CD4-positive, alpha-beta memory T cell (primary cell): ENCODE results near the gene RNF149. TPM values are rescaled to one million over a fixed set of nuclear protein-coding genes. Genes with fewer than 3 reads are reported as not detected.

Experiments used
- CTCF ChIA-PET: fragments of 350-600 bp; sonication (Branson Sonifier 250); formaldehyde crosslinking; loops from one replicate; lab custom pipeline; 2021; ENCODE audit warnings: inconsistent platforms; ENCODE audit not compliant: partially characterized antibody; lab: Charles Lee
- POLR2A ChIA-PET: fragments of 350-600 bp; sonication (Branson Sonifier 250); formaldehyde crosslinking; loops from one replicate; lab custom pipeline; 2021; ENCODE audit not compliant: partially characterized antibody; lab: Charles Lee
- DNase-seq, 5 donors: peaks; one replicate each; pipeline versions ENCODE4 v3.0.0 to v3.0.0-alpha.2; 2020 to 2022; ENCODE audit warnings: mixed read lengths in 1 of 5
- H3K27ac ChIP-seq: one replicate; pipeline ENCODE4 v1.7.0; 2013; ENCODE audit warnings: low read depth, low read length
- H3K27me3 ChIP-seq: 2 replicates; pipeline ENCODE4 v1.7.0; 2013; ENCODE audit warnings: mild to moderate bottlenecking, low read length, moderate library complexity; ENCODE audit not compliant: insufficient read depth
- H3K36me3 ChIP-seq: 2 replicates; pipeline ENCODE4 v1.7.0; 2013; ENCODE audit warnings: mild to moderate bottlenecking, low read length, moderate library complexity; ENCODE audit not compliant: insufficient read depth
- H3K4me1 ChIP-seq: 2 replicates; pipeline ENCODE4 v1.7.0; 2013; ENCODE audit warnings: mild to moderate bottlenecking, low read length, moderate library complexity; ENCODE audit not compliant: insufficient read depth
- H3K4me3 ChIP-seq, 2 donors: one replicate each; pipeline ENCODE4 v1.7.0; 2013; ENCODE audit warnings: low read length in 2 of 2, mild to moderate bottlenecking in 1 of 2
- H3K9me3 ChIP-seq, 2 donors: one replicate each; pipeline ENCODE4 v1.7.0; 2013; ENCODE audit warnings: low read length in 2 of 2, control low read depth in 1 of 2; ENCODE audit not compliant: control insufficient read depth in 1 of 2
- H3K27ac Mint-ChIP-seq, 7 donors: one replicate each; pipeline ENCODE4 v1.8.0; 2020 to 2021; ENCODE audit warnings: mixed read lengths in 7 of 7, mild to moderate bottlenecking in 6 of 7, inconsistent platforms in 3 of 7, moderate library complexity in 3 of 7
- H3K27me3 Mint-ChIP-seq, 2 donors: one replicate each; pipeline ENCODE4 v1.8.0; 2020 to 2021; ENCODE audit warnings: mixed read lengths in 2 of 2
- H3K36me3 Mint-ChIP-seq, 2 donors: one replicate each; pipeline ENCODE4 v1.8.0; 2020 to 2021; ENCODE audit warnings: mixed read lengths in 2 of 2, inconsistent platforms in 1 of 2, mild to moderate bottlenecking in 1 of 2
- H3K4me1 Mint-ChIP-seq, 4 donors: one replicate each; pipeline ENCODE4 v1.8.0; 2020 to 2021; ENCODE audit warnings: mixed read lengths in 4 of 4, mild to moderate bottlenecking in 1 of 4
- H3K4me3 Mint-ChIP-seq, 8 donors: one replicate each; pipeline ENCODE4 v1.8.0; 2020 to 2021; ENCODE audit warnings: mixed read lengths in 8 of 8, mild to moderate bottlenecking in 7 of 8, moderate library complexity in 6 of 8, inconsistent platforms in 3 of 8
- H3K9me3 Mint-ChIP-seq, 8 donors: one replicate each; pipeline ENCODE4 v1.8.0; 2020 to 2021; ENCODE audit warnings: mixed read lengths in 8 of 8, mild to moderate bottlenecking in 5 of 8, inconsistent platforms in 3 of 8, moderate library complexity in 1 of 8
- intact Hi-C: fragments of 100-400 bp; cut with micrococcal nuclease; formaldehyde crosslinking; loops from one replicate; pipeline ENCODE4 v1.15.1; 2023
- polyA plus RNA-seq, 2 donors: library from polyadenylated mRNA; unstranded; fragments of 300-500 nt; fragmentation: Illumina TruSeq; gene quantifications; one replicate each; pipeline ENCODE4 v1.2.3, GENCODE V29; 2021
- total RNA-seq, 2 experiments: library from RNA; stranded (reverse); gene quantifications; one replicate each; pipeline ENCODE4 v1.2.3, GENCODE V29; 2021

The RNF149 gene
- total and polyA plus RNA-seq, 4 experiments from 2014 or later, result 67.6 to 154 (median 116) TPM

GRCh38 chr2:101278925-101279324, 29.6 kb downstream of the RNF149 start:
- no peak overlapping the region for H3K27ac ChIP-seq
- no peaks in the 10 kb centered on the region for H3K9me3 ChIP-seq
- intact Hi-C loops, result no loop called here
- peak overlapping the region; percentile 8 to 81 (median 66) for H3K27ac Mint-ChIP-seq
- H3K36me3 Mint-ChIP-seq, result peaks cover 50 to 74% of the 10 kb centered on the region in 2 donors
- H3K9me3 Mint-ChIP-seq, result no peaks in the 10 kb centered on the region
- CTCF ChIA-PET, result no interaction called here
- peaks cover 22 to 34% (median 30%) of the 10 kb centered on the region in 4 donors for H3K4me1 Mint-ChIP-seq
- no peak overlapping the region for H3K4me3 ChIP-seq
- no peak overlapping the region for H3K4me3 Mint-ChIP-seq
- H3K36me3 ChIP-seq, result peaks cover 60% of the 10 kb centered on the region
- H3K4me1 ChIP-seq, result peaks cover 4% of the 10 kb centered on the region
- POLR2A ChIA-PET, result no interaction called here
- DNase-seq, result no peak
- H3K27me3 ChIP-seq, result no peaks in the 10 kb centered on the region
- H3K27me3 Mint-ChIP-seq, result no peaks in the 10 kb centered on the region

GRCh38 chr2:101277111-101277510, 31.4 kb downstream of the RNF149 start:
- peaks cover 63% of the 10 kb centered on the region for H3K36me3 ChIP-seq
- intact Hi-C loops, result no loop called here
- H3K4me3 ChIP-seq, result no peak overlapping the region
- no peaks in the 10 kb centered on the region for H3K27me3 ChIP-seq
- H3K9me3 ChIP-seq, result no peaks in the 10 kb centered on the region
- H3K9me3 Mint-ChIP-seq, result no peaks in the 10 kb centered on the region
- H3K27ac Mint-ChIP-seq, result no peak overlapping the region
- no peak overlapping the region for H3K27ac ChIP-seq
- H3K4me1 ChIP-seq, result peaks cover 20% of the 10 kb centered on the region
- DNase-seq, result no peak
- H3K27me3 Mint-ChIP-seq, result no peaks in the 10 kb centered on the region
- no peak overlapping the region for H3K4me3 Mint-ChIP-seq
- ChIA-PET POLR2A (interaction anchor here (1.1 to 1.4 kb wide), 2 partner anchors 30 to 32 kb away, joined by 3 to 4 read pairs; partner anchors contain the start of gene RNF149), CTCF (no interaction called here)
- H3K4me1 Mint-ChIP-seq, result peaks cover 20 to 36% (median 30%) of the 10 kb centered on the region in 4 donors
- H3K36me3 Mint-ChIP-seq, result peaks cover 42 to 72% of the 10 kb centered on the region in 2 donors

- H3K4me3 Mint-ChIP-seq, result no peak overlapping the region
- POLR2A ChIA-PET, result interaction anchor here (1.2 kb wide), 1 partner anchor 8 kb away, joined by 3 read pairs; no protein-coding TSS in a partner anchor
Measured at GRCh38 chr2:101274142-101274541, 34.4 kb downstream of the RNF149 start.

GRCh38 chr2:101273056-101273455, 35.4 kb downstream of the RNF149 start:
- Histone ChIP-seq H3K4me3 (no peak overlapping the region), H3K36me3 (peaks cover 74% of the 10 kb centered on the region), H3K27ac (no peak overlapping the region), H3K27me3 (no peaks in the 10 kb centered on the region), H3K4me1 (peaks cover 23% of the 10 kb centered on the region), H3K9me3 (no peaks in the 10 kb centered on the region)
- intact Hi-C loops, result loop anchor here (5.0 kb wide), 1 partner anchor 34 kb away; the partner anchor contains the start of gene RNF149
- DNase-seq, result no peak
- Mint-ChIP-seq H3K4me1 (peaks cover 21 to 27% (median 23%) of the 10 kb centered on the region in 4 donors), H3K4me3 (peak overlapping the region in 3 of 8 donors; percentile 13 to 35 (median 15)), H3K9me3 (no peaks in the 10 kb centered on the region), H3K27me3 (no peaks in the 10 kb centered on the region), H3K27ac (peak overlapping the region in 6 of 7 donors; percentile 2 to 85 (median 51)), H3K36me3 (peaks cover 42 to 74% of the 10 kb centered on the region in 2 donors)
- ChIA-PET POLR2A (interaction anchor here (1.1 to 1.2 kb wide), 2 partner anchors 9 to 19 kb away, joined by 3 to 4 read pairs; no protein-coding TSS in a partner anchor), CTCF (no interaction called here)

More at GRCh38 chr2:101274142-101274541, 34.4 kb downstream of the RNF149 start:
- intact Hi-C loops, result loop anchor here (5.0 kb wide), 1 partner anchor 33 kb away; the partner anchor contains the start of gene RNF149
- Mint-ChIP-seq H3K27me3 (no peaks in the 10 kb centered on the region), H3K9me3 (no peaks in the 10 kb centered on the region), H3K36me3 (peaks cover 35 to 73% of the 10 kb centered on the region in 2 donors), H3K4me1 (peaks cover 23 to 34% (median 25%) of the 10 kb centered on the region in 4 donors), H3K27ac (peak overlapping the region in 6 of 7 donors; percentile 1 to 85 (median 28))
- no peak for DNase-seq
- Histone ChIP-seq H3K9me3 (no peaks in the 10 kb centered on the region), H3K4me1 (peaks cover 23% of the 10 kb centered on the region), H3K4me3 (no peak overlapping the region), H3K27me3 (no peaks in the 10 kb centered on the region), H3K36me3 (peaks cover 70% of the 10 kb centered on the region), H3K27ac (no peak overlapping the region)
- CTCF ChIA-PET, result interaction anchor here (0.7 kb wide), 1 partner anchor 262 kb away, joined by 3 read pairs; no protein-coding TSS in a partner anchor

- Histone ChIP-seq H3K9me3 (no peaks in the 10 kb centered on the region), H3K27ac (no peak overlapping the region), H3K36me3 (peaks cover 82% of the 10 kb centered on the region), H3K4me3 (no peak overlapping the region), H3K4me1 (peaks cover 23% of the 10 kb centered on the region), H3K27me3 (no peaks in the 10 kb centered on the region)
- no peaks in the 10 kb centered on the region for H3K27me3 Mint-ChIP-seq
- no peak overlapping the region for H3K4me3 Mint-ChIP-seq
- DNase-seq, result peak in 1 of 5 donors; percentile 16
- peaks cover 43 to 75% of the 10 kb centered on the region in 2 donors for H3K36me3 Mint-ChIP-seq
- POLR2A ChIA-PET, result interaction anchor here (1.1 to 1.5 kb wide), 2 partner anchors 19 kb away, joined by 4 to 8 read pairs; partner anchors contain the start of gene CNOT11
- CTCF ChIA-PET, result interaction anchor here (1.0 to 1.3 kb wide), 2 partner anchors 23 to 67 kb away, joined by 3 read pairs; no protein-coding TSS in a partner anchor
- H3K27ac Mint-ChIP-seq, result peak overlapping the region; percentile 3 to 85 (median 57)
- H3K9me3 Mint-ChIP-seq, result no peaks in the 10 kb centered on the region
- H3K4me1 Mint-ChIP-seq, result peaks cover 21 to 34% (median 27%) of the 10 kb centered on the region in 4 donors
- intact Hi-C loops, result loop anchor here (5.0 kb wide), 1 partner anchor 35 kb away; the partner anchor contains the start of gene RNF149
Measured at GRCh38 chr2:101272045-101272784, 36.3 kb downstream of the RNF149 start.

GRCh38 chr2:101270700-101271259, 37.7 kb downstream of the RNF149 start:
- DNase-seq, result no peak
- CTCF ChIA-PET, result interaction anchor here (0.8 to 1.1 kb wide), 3 partner anchors 12 to 31 kb away, joined by 3 read pairs; no protein-coding TSS in a partner anchor
- Histone ChIP-seq H3K27ac (no peak overlapping the region), H3K4me1 (peaks cover 23% of the 10 kb centered on the region), H3K27me3 (no peaks in the 10 kb centered on the region), H3K36me3 (peaks cover 77% of the 10 kb centered on the region), H3K4me3 (no peak overlapping the region), H3K9me3 (no peaks in the 10 kb centered on the region)
- Mint-ChIP-seq H3K27me3 (no peaks in the 10 kb centered on the region), H3K4me3 (no peak overlapping the region), H3K9me3 (no peaks in the 10 kb centered on the region), H3K27ac (peak overlapping the region in 5 of 7 donors; percentile 26 to 84 (median 73)), H3K36me3 (peaks cover 49 to 76% of the 10 kb centered on the region in 2 donors), H3K4me1 (peaks cover 25 to 34% (median 30%) of the 10 kb centered on the region in 4 donors)
- intact Hi-C loops, result loop anchor here (5.0 kb wide), 1 partner anchor 37 kb away; the partner anchor contains the start of gene RNF149
- POLR2A ChIA-PET, result interaction anchor here (0.6 to 2.6 kb wide), 5 partner anchors 11 to 886 kb away, joined by 3 to 8 read pairs (median 6); partner anchors contain the start of gene CNOT11
